Measurements from ENCODE around the gene SCAP.

The SCAP gene

DNA sequence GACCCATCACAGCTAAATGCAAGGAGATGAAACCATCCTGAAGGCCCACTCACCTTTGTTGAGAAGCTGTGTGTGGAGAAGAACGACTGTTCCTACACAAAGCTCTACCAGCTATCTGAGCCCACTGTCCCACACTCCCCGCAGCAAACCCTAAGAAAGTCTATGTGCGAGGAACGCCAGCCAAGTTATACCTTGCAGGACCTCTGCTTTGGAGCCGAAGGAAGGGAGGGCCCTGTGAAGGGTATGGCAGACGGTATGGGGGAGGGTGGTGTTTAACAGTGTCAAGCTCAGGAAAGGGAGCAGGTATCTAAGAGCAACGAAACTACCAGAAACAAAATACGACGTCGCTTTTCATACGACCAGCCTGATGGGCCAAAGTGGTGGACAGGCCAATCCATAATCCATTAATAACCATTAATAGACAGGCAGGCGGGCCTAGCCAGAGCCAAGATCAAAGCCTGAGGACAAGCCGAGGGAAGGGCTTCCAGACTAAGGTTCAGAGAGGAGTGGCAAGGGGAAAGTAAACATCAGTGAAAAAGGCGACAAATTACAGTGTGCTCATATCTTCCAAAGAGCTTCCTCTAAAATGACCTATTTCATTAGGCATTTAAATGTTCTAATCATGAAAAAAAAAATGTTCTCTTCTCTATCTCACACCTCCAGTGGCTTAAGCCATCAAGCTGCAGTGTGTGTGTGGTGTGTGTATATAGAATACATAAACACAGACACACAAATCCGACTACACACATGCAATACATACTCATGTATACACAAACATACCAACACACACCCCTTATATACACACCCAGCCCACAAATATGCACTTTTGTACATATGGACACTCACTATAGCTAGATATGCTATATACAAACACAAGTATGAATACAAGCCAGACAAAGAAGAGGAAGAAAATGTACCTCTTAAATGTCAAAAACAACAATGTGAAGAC is 51.0 kb downstream of the SCAP start:
- no peak overlapping the region for H3K4me3 ChIP-seq (ENCODE audit: low read length)
- TF ChIP-seq, protein P1, sequence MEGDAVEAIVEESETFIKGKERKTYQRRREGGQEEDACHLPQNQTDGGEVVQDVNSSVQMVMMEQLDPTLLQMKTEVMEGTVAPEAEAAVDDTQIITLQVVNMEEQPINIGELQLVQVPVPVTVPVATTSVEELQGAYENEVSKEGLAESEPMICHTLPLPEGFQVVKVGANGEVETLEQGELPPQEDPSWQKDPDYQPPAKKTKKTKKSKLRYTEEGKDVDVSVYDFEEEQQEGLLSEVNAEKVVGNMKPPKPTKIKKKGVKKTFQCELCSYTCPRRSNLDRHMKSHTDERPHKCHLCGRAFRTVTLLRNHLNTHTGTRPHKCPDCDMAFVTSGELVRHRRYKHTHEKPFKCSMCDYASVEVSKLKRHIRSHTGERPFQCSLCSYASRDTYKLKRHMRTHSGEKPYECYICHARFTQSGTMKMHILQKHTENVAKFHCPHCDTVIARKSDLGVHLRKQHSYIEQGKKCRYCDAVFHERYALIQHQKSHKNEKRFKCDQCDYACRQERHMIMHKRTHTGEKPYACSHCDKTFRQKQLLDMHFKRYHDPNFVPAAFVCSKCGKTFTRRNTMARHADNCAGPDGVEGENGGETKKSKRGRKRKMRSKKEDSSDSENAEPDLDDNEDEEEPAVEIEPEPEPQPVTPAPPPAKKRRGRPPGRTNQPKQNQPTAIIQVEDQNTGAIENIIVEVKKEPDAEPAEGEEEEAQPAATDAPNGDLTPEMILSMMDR (IDR thresholded peaks at IDR 0.05; ENCODE audit: insufficient read depth, low read depth, low read length, missing control alignments) = no peak
- DNase-seq (ENCODE audit: low read depth) = no peak

DNA sequence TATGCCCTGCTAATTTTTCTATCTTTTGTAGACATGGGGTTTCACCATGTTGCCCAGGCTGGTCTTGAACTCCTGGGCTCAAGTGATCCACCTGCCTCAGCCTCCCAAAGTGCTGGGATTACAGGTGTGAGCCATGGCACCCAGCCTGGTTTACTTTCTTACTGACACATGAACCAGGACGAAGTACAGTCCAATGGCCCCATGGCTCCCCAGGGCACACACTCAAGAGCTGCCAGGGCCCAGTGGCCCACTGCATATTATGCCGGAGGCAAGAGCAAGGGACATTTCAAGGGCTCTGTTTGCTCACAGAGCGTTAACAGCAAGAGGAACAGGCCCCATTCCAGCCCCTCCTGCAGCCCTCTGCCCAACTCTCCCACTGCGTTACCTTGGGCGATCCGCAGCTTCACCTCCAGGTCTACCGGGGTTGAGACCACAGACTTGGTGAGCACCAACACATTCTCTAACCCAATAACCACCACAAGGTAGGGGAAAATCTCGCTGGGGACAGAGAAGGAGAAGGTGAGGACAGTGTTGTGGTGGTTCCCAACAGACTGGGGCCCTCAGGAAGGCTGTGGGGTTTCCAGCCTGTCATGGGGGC is 52.1 kb downstream of the SCAP start:
- TF ChIP-seq, protein P1 (IDR thresholded peaks at IDR 0.05; ENCODE audit: insufficient read depth, low read depth, low read length, missing control alignments) = no peak
- DNase-seq (ENCODE audit: low read depth) = no peak
- no peak overlapping the region for H3K4me3 ChIP-seq (ENCODE audit: low read length)

DNA sequence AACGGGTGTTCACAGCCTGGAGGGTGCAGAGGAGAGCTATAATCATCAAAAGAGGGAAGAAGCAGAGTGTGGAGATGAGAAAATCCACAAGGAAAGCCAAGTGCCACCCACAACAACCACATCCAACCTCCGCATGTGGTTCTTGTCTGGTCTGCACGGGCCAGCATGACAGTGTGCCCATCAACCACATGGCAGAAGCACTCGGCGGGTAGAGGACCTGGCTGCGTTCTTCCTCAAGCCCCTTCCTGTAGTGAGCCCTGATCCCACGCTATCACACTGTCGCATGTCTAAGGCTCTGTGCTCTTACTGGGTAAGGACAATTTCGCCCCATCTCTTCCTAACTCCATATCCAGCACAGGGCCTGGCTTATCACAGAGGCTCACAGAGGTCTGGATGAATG is 53.0 kb downstream of the SCAP start:
- H3K4me3 ChIP-seq (ENCODE audit: low read length) = no peak overlapping the region
- TF ChIP-seq, protein P1 (IDR thresholded peaks at IDR 0.05; ENCODE audit: insufficient read depth, low read depth, low read length, missing control alignments) = no peak
- DNase-seq (ENCODE audit: low read depth) = no peak

DNA sequence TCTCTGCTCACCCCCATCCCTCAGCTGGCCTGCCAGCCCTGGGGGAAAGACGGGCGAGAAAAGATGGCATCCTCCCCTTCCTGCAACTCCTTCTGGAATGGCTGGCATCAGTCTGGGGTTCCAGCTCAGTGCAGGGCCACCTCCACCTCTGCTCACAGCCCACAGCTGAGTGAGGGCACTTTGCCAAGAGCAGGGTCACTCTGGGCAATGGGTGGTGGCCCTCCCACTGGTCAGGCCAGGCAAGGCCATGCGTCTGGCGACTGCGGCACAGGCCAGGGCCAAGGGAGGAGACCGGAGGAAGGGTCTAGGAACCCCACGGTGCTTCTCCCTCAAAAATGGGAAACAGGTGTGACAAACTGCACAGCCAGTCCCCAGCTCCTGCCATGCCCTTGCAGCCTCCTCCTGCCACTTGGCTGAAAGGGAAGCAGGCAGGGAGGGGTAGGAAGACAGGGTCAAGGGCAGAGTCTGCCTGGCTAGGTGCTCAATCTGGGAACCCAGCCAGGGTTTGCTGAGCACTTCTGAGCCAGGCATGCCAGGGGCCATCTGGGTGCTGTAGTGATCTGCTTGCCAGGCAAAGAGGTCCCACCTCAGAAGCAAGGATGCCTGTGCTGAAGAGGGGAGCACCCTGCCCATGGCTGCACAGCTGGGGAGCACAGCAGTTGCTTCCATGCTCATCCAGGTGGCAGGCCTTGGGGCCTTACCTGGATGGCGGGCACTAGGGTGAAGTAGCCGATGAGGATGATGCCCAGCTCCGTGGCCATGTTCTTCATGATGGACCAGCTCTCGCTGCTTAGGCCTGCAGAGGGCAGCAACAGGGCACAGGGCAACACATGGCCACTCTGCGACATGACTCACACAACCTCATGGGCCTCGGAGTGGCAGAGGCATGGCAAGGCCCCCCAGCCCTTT is 53.7 kb downstream of the SCAP start:
- peak; percentile 46 for DNase-seq (ENCODE audit: low read depth)
- no peak overlapping the region for H3K4me3 ChIP-seq (ENCODE audit: low read length)
- TF ChIP-seq, protein P1 (IDR thresholded peaks at IDR 0.05; ENCODE audit: insufficient read depth, low read depth, low read length, missing control alignments) = peak; percentile 15

DNA sequence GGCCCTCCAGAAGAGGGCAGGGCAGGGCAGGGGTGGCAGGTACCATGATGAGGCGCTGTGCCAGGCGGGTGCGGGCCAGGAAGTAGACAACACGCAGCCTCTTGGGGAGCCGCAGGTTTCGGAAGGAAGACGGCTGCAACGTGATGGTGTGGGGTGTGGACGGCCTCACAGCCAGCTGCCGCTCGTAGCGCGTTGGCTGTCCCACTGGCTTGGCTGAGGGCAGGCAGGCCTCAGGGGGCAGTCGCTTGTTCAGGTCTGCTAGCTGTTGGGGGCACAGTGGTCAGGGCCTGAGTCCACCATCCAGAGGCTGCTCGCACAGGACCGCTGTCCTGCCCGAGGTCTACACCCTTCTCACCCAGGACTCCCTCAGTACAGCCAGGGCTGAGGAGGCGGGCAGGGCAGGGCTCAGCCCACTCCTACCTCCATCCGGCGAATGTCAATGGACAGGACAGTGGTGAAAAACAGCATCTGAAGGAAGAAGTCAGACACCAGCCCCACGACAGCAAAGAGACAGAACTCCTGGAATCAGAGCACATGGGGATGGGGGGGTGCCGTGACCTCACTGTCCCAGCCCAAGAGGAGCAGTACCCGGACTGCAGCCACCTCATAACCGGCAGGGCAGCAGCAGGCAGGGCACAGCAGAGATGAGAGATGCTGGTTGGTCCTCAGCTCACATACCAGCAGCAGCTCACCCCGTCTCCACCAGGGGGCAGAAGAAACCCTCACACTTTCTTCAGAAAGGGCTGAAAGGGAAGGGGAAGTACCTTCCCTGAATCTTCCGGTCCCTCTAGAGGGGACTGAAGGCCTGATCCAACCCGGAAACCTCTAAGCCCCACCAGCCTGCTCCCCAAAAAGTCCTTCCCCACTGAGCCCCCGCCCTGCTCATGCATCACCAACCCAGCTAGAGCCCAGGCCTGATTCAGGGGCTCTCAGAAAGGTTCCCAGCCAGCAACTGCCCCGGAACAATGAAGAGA is 54.9 kb downstream of the SCAP start:
- TF ChIP-seq, protein P1 (IDR thresholded peaks at IDR 0.05; ENCODE audit: insufficient read depth, low read depth, low read length, missing control alignments) = peak; percentile 96
- H3K4me3 ChIP-seq (ENCODE audit: low read length) = no peak overlapping the region
- peak; percentile 86 for DNase-seq (ENCODE audit: low read depth)

DNA sequence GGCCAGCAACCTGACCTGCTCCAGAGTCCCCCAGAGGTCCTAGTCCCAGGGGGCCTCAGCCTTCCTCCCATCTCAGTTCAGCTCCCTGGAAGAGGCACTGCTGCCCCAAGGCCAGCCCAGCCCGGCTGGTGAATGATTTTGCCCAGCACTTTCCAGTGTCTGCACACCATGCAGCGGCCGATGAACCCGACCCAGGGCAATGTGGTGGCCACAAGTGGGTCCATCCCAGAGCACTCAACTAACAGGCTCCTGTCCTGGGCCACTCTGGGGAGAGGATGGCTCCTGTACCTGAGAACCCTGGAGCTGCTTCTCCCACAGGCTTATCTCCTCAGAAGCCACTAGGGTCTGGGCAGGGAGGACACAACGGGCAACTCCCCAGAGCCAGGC is 55.7 kb downstream of the SCAP start:
- H3K4me3 ChIP-seq (ENCODE audit: low read length) = no peak overlapping the region
- TF ChIP-seq, protein P1 (IDR thresholded peaks at IDR 0.05; ENCODE audit: insufficient read depth, low read depth, low read length, missing control alignments) = no peak
- no peak for DNase-seq (ENCODE audit: low read depth)
